Measurements from ENCODE around the gene INTS7.

DNA sequence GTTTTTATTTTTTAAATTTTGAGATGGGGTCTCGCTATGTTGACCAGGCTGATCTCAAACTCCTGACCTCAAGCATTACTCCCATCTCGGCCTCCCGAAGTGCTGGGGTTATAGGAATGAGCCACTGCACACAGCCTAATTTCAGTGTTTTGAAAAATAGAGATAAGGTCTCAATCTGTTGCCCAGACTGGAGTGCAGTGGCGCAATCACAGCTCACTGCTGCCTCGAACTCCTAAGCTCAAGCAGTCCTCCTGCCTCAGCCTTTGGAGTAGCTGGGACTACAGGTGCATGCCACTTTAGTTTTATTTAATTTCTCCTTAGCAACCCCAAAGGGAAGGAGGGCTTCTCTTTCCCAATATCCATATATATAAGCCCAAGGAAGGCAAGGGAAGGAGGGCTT is 141.0 kb downstream of the INTS7 start:
- TF ChIP-seq, protein P1, sequence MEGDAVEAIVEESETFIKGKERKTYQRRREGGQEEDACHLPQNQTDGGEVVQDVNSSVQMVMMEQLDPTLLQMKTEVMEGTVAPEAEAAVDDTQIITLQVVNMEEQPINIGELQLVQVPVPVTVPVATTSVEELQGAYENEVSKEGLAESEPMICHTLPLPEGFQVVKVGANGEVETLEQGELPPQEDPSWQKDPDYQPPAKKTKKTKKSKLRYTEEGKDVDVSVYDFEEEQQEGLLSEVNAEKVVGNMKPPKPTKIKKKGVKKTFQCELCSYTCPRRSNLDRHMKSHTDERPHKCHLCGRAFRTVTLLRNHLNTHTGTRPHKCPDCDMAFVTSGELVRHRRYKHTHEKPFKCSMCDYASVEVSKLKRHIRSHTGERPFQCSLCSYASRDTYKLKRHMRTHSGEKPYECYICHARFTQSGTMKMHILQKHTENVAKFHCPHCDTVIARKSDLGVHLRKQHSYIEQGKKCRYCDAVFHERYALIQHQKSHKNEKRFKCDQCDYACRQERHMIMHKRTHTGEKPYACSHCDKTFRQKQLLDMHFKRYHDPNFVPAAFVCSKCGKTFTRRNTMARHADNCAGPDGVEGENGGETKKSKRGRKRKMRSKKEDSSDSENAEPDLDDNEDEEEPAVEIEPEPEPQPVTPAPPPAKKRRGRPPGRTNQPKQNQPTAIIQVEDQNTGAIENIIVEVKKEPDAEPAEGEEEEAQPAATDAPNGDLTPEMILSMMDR (conservative IDR thresholded peaks at IDR 0.05 in 1 of 2, IDR thresholded peaks at IDR 0.05 in 1 of 2; ENCODE audit: extremely low read depth in 1 of 2, insufficient read depth in 1 of 2, low read depth in 1 of 2, low read length in 2 of 2) = no peak
- TF ChIP-seq EZH2 (IDR thresholded peaks at IDR 0.05; ENCODE audit: borderline replicate concordance, low read length) = no peak
